CD4-positive, alpha-beta T cell (primary cell): ENCODE results near the gene PKN2. TPM values are rescaled to one million over a fixed set of nuclear protein-coding genes. Genes with fewer than 3 reads are reported as not detected.
"Not testable (repeated sequence)": the region's sequence is repeated elsewhere in the genome, so short reads cannot be mapped to it uniquely, and the experiment has no call there.

Experiments
- ATAC-seq: fragments of 200-7000 bp; cut with Tn5 transposase; one replicate; pipeline ENCODE4 v1.10.0; 2022; ENCODE audit warnings: mild to moderate bottlenecking; ENCODE audit not compliant: poor library complexity
- CTCF ChIA-PET: fragments of 350-600 bp; sonication (Branson Sonifier 250); formaldehyde crosslinking; loops from one replicate; lab custom pipeline; 2021; ENCODE audit warnings: antibody characterized with exemption, inconsistent platforms; lab: Charles Lee
- POLR2A ChIA-PET: fragments of 350-600 bp; sonication (Branson Sonifier 250); formaldehyde crosslinking; loops from one replicate; lab custom pipeline; 2021; ENCODE audit warnings: antibody characterized with exemption, inconsistent platforms; lab: Charles Lee
- DNase-seq, 14 experiments: peaks; one replicate each; pipeline ENCODE4 v3.0.0-alpha.2; 2013 to 2020; ENCODE audit warnings: mixed read lengths in 2 of 14
- H3K27ac ChIP-seq, 2 donors: one replicate each; pipeline versions ENCODE4 v1.5.1 to v1.7.0; 2013; ENCODE audit warnings: low read length in 2 of 2, low read depth in 1 of 2, mild to moderate bottlenecking in 1 of 2
- H3K27me3 ChIP-seq, 2 experiments: 1 replicate in 1 of 2; 2 replicates in 1 of 2; pipeline versions ENCODE4 v1.6.1 to v1.7.0; 2013; ENCODE audit warnings: low read length in 2 of 2, control low read depth in 1 of 2, mild to moderate bottlenecking in 1 of 2, moderate library complexity in 1 of 2; ENCODE audit not compliant: insufficient read depth in 2 of 2, control insufficient read depth in 1 of 2
- H3K36me3 ChIP-seq: one replicate; pipeline ENCODE4 v1.6.1; 2013; ENCODE audit warnings: low read length, control low read depth; ENCODE audit not compliant: insufficient read depth
- H3K4me1 ChIP-seq: one replicate; pipeline ENCODE4 v1.6.1; 2013; ENCODE audit warnings: low read length, control low read depth; ENCODE audit not compliant: insufficient read depth
- H3K4me3 ChIP-seq: one replicate; pipeline ENCODE4 v1.5.1; 2013; ENCODE audit warnings: mild to moderate bottlenecking, low read length, moderate library complexity
- H3K9me3 ChIP-seq, 2 experiments: 1 replicate in 1 of 2; 2 replicates in 1 of 2; pipeline versions ENCODE4 v1.6.1 to v1.7.0; 2013; ENCODE audit warnings: low read length in 2 of 2, mild to moderate bottlenecking in 2 of 2, control low read depth in 1 of 2, moderate library complexity in 1 of 2; ENCODE audit not compliant: control insufficient read depth in 1 of 2, insufficient read depth in 1 of 2
- H3K27ac Mint-ChIP-seq: one replicate; pipeline ENCODE4 v1.8.0; 2020; ENCODE audit warnings: mixed read lengths
- H3K27me3 Mint-ChIP-seq: one replicate; pipeline ENCODE4 v1.8.0; 2021; ENCODE audit warnings: mixed read lengths
- H3K36me3 Mint-ChIP-seq: one replicate; pipeline ENCODE4 v1.8.0; 2021; ENCODE audit warnings: low read depth, mixed read lengths
- H3K4me1 Mint-ChIP-seq: one replicate; pipeline ENCODE4 v1.8.0; 2021; ENCODE audit warnings: low read depth, mixed read lengths
- H3K4me3 Mint-ChIP-seq: one replicate; pipeline ENCODE4 v1.8.0; 2020; ENCODE audit warnings: mild to moderate bottlenecking, mixed read lengths
- H3K9me3 Mint-ChIP-seq: one replicate; pipeline ENCODE4 v1.8.0; 2020; ENCODE audit warnings: mixed read lengths
- intact Hi-C, 2 experiments: fragments of 100-400 bp; cut with DNase I in 1 of 2; cut with micrococcal nuclease in 1 of 2; formaldehyde crosslinking; loops; one replicate each; pipeline versions ENCODE4 v1.15.1 to v1.9.0; 2023 to 2025; cut with DNase I, micrococcal nuclease
- total RNA-seq, 174 experiments: library from RNA in 2 of 174; stranded (reverse) in 2 of 174; gene quantifications; one replicate each; pipeline ENCODE4 v1.2.3 and lab custom pipeline; 2021 to 2026
- TF ChIP-seq, protein P1 (sequence below): fragments of 200-600 bp; IDR thresholded peaks from one replicate; pipeline ENCODE4 v1.8.0; 2022; ENCODE audit warnings: antibody characterized with exemption, mild to moderate bottlenecking

Gene PKN2
- total RNA-seq, 2 experiments from 2014 or later: 38.8 to 41.4 TPM

DNA sequence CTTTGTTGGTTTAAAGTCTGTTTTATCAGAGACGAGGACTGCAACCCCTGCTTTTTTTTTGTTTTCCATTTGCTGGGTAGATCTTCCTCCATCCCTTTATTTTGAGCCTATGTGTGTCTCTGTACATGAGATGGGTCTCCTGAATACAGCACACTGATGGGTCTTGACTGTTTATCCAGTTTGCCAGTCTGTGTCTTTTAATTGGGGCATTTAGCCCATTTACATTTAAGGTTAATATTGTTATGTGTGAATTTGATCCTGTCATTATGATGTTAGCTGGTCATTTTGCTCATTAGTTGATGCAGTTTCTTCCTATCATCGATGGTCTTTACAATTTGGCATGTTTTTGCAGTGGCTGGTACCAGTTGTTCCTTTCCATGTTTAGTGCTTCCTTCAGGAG is 32.5 kb downstream of the PKN2 start:
- Mint-ChIP-seq H3K4me1 (peaks cover 65% of the 10 kb centered on the region), H3K36me3 (peaks cover 58% of the 10 kb centered on the region)
- intact Hi-C loops, H3K36me3 ChIP-seq, H3K4me1 ChIP-seq, H3K4me3 Mint-ChIP-seq, ATAC-seq, H3K27me3 ChIP-seq, H3K27me3 Mint-ChIP-seq, DNase-seq, H3K9me3 ChIP-seq, CTCF ChIA-PET, H3K4me3 ChIP-seq, H3K27ac Mint-ChIP-seq, H3K9me3 Mint-ChIP-seq, H3K27ac ChIP-seq, POLR2A ChIA-PET: not testable (repeated sequence)

DNA sequence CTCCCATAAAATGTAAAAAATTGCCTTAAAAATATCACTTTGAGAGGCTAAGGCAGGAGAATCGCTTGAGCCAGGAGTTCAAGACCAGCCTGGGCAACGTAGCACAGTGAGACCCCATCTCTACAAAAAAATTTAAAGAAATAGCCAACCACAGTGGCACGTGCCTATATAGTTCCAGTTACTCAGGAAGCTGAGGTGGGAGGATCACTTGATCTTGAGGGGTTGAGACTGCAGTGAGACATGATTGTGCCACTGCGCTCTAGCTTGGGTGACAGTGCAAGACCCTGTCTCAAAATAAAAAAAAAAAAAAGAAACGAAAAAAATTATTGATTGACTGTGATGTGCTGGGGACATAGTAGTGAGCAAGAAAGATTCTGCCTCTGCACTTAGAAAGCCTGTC is 38.4 kb downstream of the PKN2 start:
- ChIA-PET POLR2A (no interaction called here), CTCF (no interaction called here)
- H3K27me3 Mint-ChIP-seq: no peaks in the 10 kb centered on the region
- H3K9me3 Mint-ChIP-seq: no peaks in the 10 kb centered on the region
- H3K27ac Mint-ChIP-seq: no peak overlapping the region
- ATAC-seq (no peak), DNase-seq (no peak)
- H3K27ac ChIP-seq: no peak overlapping the region
- H3K4me3 Mint-ChIP-seq: no peak overlapping the region
- no peaks in the 10 kb centered on the region for H3K27me3 ChIP-seq
- H3K4me3 ChIP-seq: no peak overlapping the region
- H3K9me3 ChIP-seq: no peaks in the 10 kb centered on the region
- H3K4me1 Mint-ChIP-seq: peaks cover 87% of the 10 kb centered on the region
- no peaks in the 10 kb centered on the region for H3K4me1 ChIP-seq
- peaks cover 30% of the 10 kb centered on the region for H3K36me3 Mint-ChIP-seq
- TF ChIP-seq, protein P1, sequence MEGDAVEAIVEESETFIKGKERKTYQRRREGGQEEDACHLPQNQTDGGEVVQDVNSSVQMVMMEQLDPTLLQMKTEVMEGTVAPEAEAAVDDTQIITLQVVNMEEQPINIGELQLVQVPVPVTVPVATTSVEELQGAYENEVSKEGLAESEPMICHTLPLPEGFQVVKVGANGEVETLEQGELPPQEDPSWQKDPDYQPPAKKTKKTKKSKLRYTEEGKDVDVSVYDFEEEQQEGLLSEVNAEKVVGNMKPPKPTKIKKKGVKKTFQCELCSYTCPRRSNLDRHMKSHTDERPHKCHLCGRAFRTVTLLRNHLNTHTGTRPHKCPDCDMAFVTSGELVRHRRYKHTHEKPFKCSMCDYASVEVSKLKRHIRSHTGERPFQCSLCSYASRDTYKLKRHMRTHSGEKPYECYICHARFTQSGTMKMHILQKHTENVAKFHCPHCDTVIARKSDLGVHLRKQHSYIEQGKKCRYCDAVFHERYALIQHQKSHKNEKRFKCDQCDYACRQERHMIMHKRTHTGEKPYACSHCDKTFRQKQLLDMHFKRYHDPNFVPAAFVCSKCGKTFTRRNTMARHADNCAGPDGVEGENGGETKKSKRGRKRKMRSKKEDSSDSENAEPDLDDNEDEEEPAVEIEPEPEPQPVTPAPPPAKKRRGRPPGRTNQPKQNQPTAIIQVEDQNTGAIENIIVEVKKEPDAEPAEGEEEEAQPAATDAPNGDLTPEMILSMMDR: no peak
- H3K36me3 ChIP-seq: no peaks in the 10 kb centered on the region
- intact Hi-C loops: no loop called here

DNA sequence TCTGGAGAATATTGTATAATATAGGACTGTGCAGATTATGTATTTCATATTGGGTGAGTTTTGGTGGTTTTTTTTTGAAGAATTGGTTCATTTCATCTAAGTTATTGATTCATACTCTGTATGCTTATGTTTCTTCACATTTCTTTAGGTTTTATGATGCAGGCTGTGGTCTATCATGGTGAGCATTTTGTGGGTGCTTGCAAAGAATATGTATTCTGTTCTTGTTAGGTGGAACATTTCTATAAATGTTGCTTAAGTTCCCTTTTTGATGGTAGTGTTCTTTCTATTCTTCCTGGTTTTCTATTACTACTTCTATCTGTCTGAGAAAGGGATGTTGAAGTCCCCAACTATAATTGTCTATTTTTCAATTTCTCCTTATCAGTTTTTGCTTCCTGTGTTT is 42.6 kb downstream of the PKN2 start:
- Mint-ChIP-seq H3K27ac (no peak overlapping the region), H3K27me3 (no peaks in the 10 kb centered on the region), H3K4me3 (no peak overlapping the region), H3K9me3 (no peaks in the 10 kb centered on the region), H3K36me3 (peaks cover 58% of the 10 kb centered on the region), H3K4me1 (peaks cover 87% of the 10 kb centered on the region)
- DNase-seq (no peak), ATAC-seq (no peak)
- no peaks in the 10 kb centered on the region for H3K27me3 ChIP-seq
- intact Hi-C loops: no loop called here
- POLR2A ChIA-PET: no interaction called here
- no peaks in the 10 kb centered on the region for H3K4me1 ChIP-seq
- peaks cover 4% of the 10 kb centered on the region for H3K36me3 ChIP-seq
- TF ChIP-seq, protein P1: no peak
- no peak overlapping the region for H3K27ac ChIP-seq
- H3K9me3 ChIP-seq: no peaks in the 10 kb centered on the region
- CTCF ChIA-PET: no interaction called here
- no peak overlapping the region for H3K4me3 ChIP-seq

DNA sequence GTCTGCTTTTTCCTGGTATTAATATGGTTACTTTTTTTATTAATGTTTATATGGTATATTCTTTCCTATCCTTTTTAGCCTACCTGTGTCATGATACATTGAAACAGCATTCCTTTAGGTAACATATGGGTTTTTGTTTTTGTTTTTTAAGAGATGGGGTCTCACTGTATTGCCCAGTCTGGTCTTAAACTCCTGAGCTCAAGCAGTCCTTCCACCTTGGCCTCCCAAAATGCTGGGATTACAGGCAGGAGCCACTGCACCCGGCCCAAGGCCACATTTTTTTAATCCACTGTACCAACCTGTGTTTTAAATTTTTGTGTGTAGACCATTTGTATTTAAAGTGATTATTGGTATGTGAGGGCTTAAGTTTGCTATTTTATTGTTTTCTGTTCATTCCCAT is 43.1 kb downstream of the PKN2 start:
- peaks cover 83% of the 10 kb centered on the region for H3K4me1 Mint-ChIP-seq
- peaks cover 63% of the 10 kb centered on the region for H3K36me3 Mint-ChIP-seq
- TF ChIP-seq, protein P1: no peak
- POLR2A ChIA-PET: no interaction called here
- peaks cover 4% of the 10 kb centered on the region for H3K36me3 ChIP-seq
- no peaks in the 10 kb centered on the region for H3K27me3 ChIP-seq
- H3K4me3 ChIP-seq: no peak overlapping the region
- ATAC-seq (no peak), DNase-seq (no peak)
- H3K9me3 ChIP-seq: no peaks in the 10 kb centered on the region
- H3K27me3 Mint-ChIP-seq: no peaks in the 10 kb centered on the region
- CTCF ChIA-PET: no interaction called here
- no peaks in the 10 kb centered on the region for H3K9me3 Mint-ChIP-seq
- no peaks in the 10 kb centered on the region for H3K4me1 ChIP-seq
- H3K4me3 Mint-ChIP-seq: no peak overlapping the region
- intact Hi-C loops: no loop called here
- no peak overlapping the region for H3K27ac Mint-ChIP-seq
- H3K27ac ChIP-seq: no peak overlapping the region
